Sciatic nerve (tissue), 2 donors: Measurements from ENCODE around the gene ASTL. TPM values are rescaled to one million over a fixed set of nuclear protein-coding genes. Genes with fewer than 3 reads are reported as not detected.
A peak's percentile ranks its signal among the peaks of the same experiment; 100 is the strongest.
"Not testable (repeated sequence)": the region's sequence is repeated elsewhere in the genome, so short reads cannot be mapped to it uniquely, and the experiment has no call there.

Experiments used
- ATAC-seq: fragments of 200-7000 bp; cut with Tn5 transposase; one replicate; pipeline ENCODE4 v1.9.1; 2020; ENCODE audit warnings: mild to moderate bottlenecking, moderate library complexity
- DNase-seq: peaks from one replicate; pipeline ENCODE4 v3.0.0-alpha.2; 2020; ENCODE audit warnings: low spot score
- intact Hi-C: fragments of 100-400 bp; cut with DNase I; formaldehyde crosslinking; loops from one replicate; pipeline ENCODE4 v1.14.2; 2022
- total RNA-seq: library from RNA; stranded (reverse); fragmentation: NEBNext Ultra II Directional; extraction: Animal tissue kit (Norgen Biotek cat#: 25700); gene quantifications from one replicate; pipeline ENCODE4 v1.2.1, GENCODE V29; 2021
- donor health status: DM: no; HTN: no; CAD: no.
- donor health status: DM: no; HTN: no; CAD: no.

ASTL gene
- total RNA-seq, 1 donor from 2014 or later = 0.31 TPM

GRCh38 chr2:96161898-96162297 is 23.6 kb upstream of the ASTL start:
- no peak for DNase-seq
- intact Hi-C loops = no loop called here
- ATAC-seq = no peak

DNA sequence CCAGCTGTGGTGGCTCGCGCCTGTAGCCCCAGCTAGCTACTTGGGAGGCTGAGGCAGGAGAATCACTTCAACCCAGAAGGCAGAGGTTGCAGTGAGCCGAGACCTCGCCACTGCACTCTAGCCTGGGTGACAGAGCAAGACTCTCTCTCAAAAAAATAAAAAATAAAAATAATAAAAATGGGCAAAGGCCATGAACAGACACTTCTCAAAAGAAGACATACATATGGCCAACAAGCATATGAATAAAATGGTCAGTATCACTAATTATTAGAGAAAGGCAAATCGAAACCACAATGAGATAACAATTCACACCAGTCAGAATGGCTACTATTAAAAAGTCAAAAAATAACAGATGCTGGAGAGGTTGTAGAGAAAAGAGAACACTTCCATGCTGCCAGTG is 22.1 kb upstream of the ASTL start:
- intact Hi-C loops, ATAC-seq, DNase-seq: not testable (repeated sequence)

GRCh38 chr2:96159084-96159830 is 21.0 kb upstream of the ASTL start:
- intact Hi-C loops = no loop called here
- DNase-seq = peak; percentile 36
- ATAC-seq = no peak

DNA sequence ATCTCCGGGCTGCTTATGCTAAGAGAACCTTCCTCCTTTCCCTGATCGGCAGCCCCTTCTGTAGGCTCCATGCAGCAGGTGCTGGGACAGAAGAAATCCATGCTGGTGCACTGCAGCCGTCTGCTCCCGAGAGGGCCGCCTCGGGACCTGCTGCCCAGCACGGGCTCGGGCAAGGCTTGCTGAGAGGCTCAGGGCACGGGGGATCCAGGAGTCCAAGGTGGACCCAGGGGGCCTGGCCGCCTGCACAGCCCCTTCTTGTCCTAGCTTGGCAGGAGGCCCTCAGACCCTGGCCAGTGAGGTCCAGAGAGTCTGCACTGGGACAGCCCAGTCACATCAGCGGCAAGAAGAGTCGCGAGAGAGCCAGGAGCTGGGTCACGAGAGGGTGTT is 20.2 kb upstream of the ASTL start:
- ATAC-seq (no peak), DNase-seq (peak; percentile 40)
- intact Hi-C loops = no loop called here

- intact Hi-C loops = no loop called here
- peak; percentile 37 for ATAC-seq
- peak; percentile 52 for DNase-seq
Observed at GRCh38 chr2:96157649-96158553, 19.6 kb upstream of the ASTL start.

DNA sequence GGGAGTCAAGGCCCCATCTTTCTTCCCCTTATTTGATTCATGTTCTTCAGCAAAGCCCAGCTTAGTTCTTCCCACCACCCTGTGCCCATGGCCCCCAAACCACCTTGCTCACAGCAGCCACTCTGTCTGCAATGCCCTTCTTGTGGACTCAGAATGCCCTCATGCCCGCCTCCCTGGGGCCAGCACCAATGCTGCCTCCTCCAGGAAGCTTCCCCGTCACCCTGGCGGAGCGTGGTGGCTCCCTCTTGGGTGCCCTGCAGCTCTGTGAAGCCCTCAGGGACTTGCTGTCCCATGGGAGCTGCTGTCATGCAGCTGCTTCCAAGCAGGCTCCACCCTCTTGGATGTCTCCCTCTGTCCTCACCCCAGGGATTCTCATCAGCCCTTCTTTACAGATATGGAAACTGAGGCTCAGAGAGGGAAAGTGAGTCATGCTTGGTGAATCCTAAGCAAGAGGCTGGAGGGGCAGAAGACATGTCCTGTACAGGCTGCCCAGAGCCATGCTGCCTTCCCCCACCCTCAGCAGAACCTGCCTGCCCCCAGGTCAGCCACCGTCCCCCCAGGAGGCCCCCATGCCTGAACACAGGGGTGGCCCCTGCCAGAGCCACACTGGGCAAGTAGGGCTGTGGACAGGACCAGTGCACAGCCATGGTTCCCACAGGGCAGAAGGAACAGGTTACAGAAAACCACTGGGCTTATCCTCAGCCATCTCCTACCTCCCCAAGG is 18.8 kb upstream of the ASTL start:
- intact Hi-C loops = no loop called here
- DNase-seq (peak; percentile 48), ATAC-seq (no peak)

GRCh38 chr2:96156011-96156820 is 17.9 kb upstream of the ASTL start:
- intact Hi-C loops = no loop called here
- DNase-seq (peak; percentile 30), ATAC-seq (no peak)

GRCh38 chr2:96154506-96155380 is 16.4 kb upstream of the ASTL start:
- peak; percentile 35 for DNase-seq
- ATAC-seq = no peak
- intact Hi-C loops = no loop called here

GRCh38 chr2:96153991-96154431 is 15.7 kb upstream of the ASTL start:
- DNase-seq (peak; percentile 30), ATAC-seq (no peak)
- intact Hi-C loops = no loop called here

DNA sequence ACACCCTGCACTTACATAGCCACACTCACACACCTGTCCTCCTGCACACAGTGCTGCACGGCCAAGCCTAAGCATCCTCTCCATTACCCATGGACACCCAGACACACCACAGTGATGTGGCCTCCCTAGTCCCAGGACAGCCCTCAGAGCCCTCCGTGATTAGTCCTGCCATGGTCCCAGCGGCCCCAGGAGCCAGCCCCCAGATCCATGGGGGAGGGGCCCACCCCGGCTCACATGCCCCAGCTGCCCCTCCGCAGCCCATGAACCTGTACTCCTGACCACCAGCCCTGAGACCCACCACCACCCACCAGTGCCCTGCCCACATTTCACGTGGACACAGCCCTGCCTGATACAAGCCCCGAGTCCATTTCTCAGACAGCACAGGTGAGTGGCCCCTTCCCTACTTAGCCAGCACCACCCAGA is 15.0 kb upstream of the ASTL start:
- DNase-seq = peak; percentile 36
- no peak for ATAC-seq
- intact Hi-C loops = no loop called here

GRCh38 chr2:96152304-96153161 is 14.2 kb upstream of the ASTL start:
- DNase-seq = peak; percentile 28
- intact Hi-C loops = no loop called here
- no peak for ATAC-seq

GRCh38 chr2:96151595-96152303 is 13.4 kb upstream of the ASTL start:
- DNase-seq (peak; percentile 13), ATAC-seq (no peak)
- intact Hi-C loops = no loop called here

DNA sequence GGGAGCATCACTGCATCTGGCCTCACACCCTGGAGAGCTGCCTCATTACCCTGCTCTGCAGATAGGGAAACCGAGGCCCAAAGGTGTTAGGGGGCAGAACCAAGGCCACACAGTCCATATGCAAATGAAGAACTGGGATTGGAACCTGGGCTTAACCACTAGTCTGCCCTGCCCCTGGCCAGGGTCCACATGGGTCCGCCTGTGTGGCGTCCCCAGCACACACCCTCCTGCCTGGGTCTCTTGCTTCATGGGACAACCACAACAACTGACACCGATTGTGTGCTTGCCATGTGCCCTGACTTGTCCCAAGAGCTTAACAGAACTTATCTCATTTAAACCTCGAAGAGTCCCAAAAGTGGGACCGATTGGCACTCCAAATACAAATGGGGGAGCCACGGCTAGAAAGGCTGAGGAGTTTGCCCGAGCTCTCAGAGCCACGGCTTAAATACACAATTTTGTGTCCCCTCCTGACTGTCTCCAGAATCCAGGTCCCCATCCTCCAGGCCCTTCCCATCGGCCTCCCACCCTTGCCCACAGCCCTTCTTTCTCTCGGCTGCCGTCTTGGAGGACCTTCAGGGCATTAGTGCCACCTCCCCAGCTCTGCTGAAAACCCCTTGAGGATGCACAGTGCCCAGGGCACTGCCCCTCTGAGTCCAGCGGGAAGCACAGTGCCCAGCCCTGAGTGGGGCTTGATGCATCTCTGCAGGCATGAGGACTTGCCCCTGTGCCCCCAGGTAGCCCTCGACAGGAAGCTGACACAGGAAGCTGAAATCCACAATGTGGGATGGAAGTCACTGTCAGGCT is 12.7 kb upstream of the ASTL start:
- intact Hi-C loops = no loop called here
- no peak for ATAC-seq
- DNase-seq = peak; percentile 42

DNA sequence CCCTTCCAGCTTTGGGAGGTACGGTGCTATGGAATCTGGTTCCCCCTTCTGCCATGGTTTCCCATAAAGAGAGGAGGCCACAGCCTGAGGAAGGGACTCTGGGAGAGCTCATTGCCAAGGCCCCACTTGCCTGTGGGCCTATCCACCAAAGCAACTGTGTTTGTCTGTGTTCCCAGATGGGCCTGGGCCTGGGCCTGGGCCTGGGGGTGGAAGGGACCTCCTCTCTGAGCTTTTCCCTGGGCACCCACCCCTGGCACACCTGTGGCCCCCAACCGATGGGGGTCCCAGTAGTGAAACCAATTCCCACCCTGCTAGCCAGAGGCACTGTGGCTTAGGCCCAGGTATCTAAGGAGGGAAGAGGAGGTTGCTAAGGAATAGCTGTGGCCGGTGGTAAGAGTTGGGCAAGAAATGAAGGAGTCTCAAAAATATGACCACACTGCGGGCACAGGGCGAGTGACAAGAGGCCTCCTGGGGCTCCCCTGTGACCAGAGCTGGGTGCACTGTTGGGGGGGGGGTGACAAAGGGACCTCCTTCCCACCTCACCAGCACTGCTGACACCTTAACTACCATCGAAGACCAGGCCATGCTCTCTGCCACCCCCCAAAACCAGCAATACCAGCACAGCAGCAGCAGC is 11.8 kb upstream of the ASTL start:
- intact Hi-C loops = no loop called here
- DNase-seq = peak; percentile 30
- ATAC-seq = no peak
